HG03565 (cell line): ENCODE measurements around the gene TBPL1.

Experiments used
- ATAC-seq: cut with Tn5 transposase; IDR thresholded peaks from one replicate; pipeline ENCODE4 v1.9.1; 2021; ENCODE audit warnings: mild to moderate bottlenecking, moderate library complexity; ENCODE audit not compliant: unreplicated experiment

The TBPL1 gene

GRCh38 chr6:134005800-134006199, 52.8 kb downstream of the TBPL1 start:
- no peak for ATAC-seq

- no peak for ATAC-seq
These were observed 54.1 kb downstream of the TBPL1 start for GRCh38 chr6:134007077-134007476.

GRCh38 chr6:134009876-134010275, 56.9 kb downstream of the TBPL1 start:
- ATAC-seq: no peak

GRCh38 chr6:134010400-134010799, 57.4 kb downstream of the TBPL1 start:
- ATAC-seq: no peak

- ATAC-seq: no peak
These were observed 58.0 kb downstream of the TBPL1 start for GRCh38 chr6:134010974-134011373.

GRCh38 chr6:134014588-134015137, 61.6 kb downstream of the TBPL1 start:
- no peak for ATAC-seq

GRCh38 chr6:134015719-134016557, 62.9 kb downstream of the TBPL1 start:
- ATAC-seq: no peak

- no peak for ATAC-seq
These were observed 63.5 kb downstream of the TBPL1 start for GRCh38 chr6:134016558-134016814.

- no peak for ATAC-seq
These were observed 67.0 kb downstream of the TBPL1 start for GRCh38 chr6:134020071-134020470.

GRCh38 chr6:134020543-134020942, 67.5 kb downstream of the TBPL1 start:
- no peak for ATAC-seq

GRCh38 chr6:134020968-134021367, 67.9 kb downstream of the TBPL1 start:
- ATAC-seq: no peak

- ATAC-seq: peak; percentile 49
These were observed 68.5 kb downstream of the TBPL1 start for GRCh38 chr6:134021396-134022122.

GRCh38 chr6:134022650-134023049, 69.6 kb downstream of the TBPL1 start:
- no peak for ATAC-seq

GRCh38 chr6:134026597-134026996, 73.6 kb downstream of the TBPL1 start:
- ATAC-seq: no peak

GRCh38 chr6:134028438-134028837, 75.4 kb downstream of the TBPL1 start:
- no peak for ATAC-seq

GRCh38 chr6:134029495-134030455, 76.8 kb downstream of the TBPL1 start:
- no peak for ATAC-seq

GRCh38 chr6:134031696-134032255, 78.8 kb downstream of the TBPL1 start:
- ATAC-seq: no peak

GRCh38 chr6:134034478-134034877, 81.5 kb downstream of the TBPL1 start:
- ATAC-seq: no peak

GRCh38 chr6:134034961-134035822, 82.2 kb downstream of the TBPL1 start:
- no peak for ATAC-seq

GRCh38 chr6:134035823-134036296, 82.8 kb downstream of the TBPL1 start:
- ATAC-seq: no peak
